HFFc6 (cell line): Measurements from ENCODE around the gene LILRB5. TPM values are rescaled to one million over a fixed set of nuclear protein-coding genes. Genes with fewer than 3 reads are reported as not detected.
"Not testable (repeated sequence)": the region's sequence is repeated elsewhere in the genome, so short reads cannot be mapped to it uniquely, and the experiment has no call there.

Source experiments
- DNase-seq: peaks from one replicate; pipeline ENCODE4 v3.0.0-alpha.2; 2018
- H3K27ac Mint-ChIP-seq: 2 replicates; pipeline ENCODE4 v1.8.0; 2020; ENCODE audit warnings: mild to moderate bottlenecking, mixed read lengths
- H3K27me3 Mint-ChIP-seq: 2 replicates; pipeline ENCODE4 v1.8.0; 2021; ENCODE audit warnings: mild to moderate bottlenecking, moderate library complexity, mixed read lengths; ENCODE audit not compliant: insufficient read depth
- H3K36me3 Mint-ChIP-seq: 2 replicates; pipeline ENCODE4 v1.8.0; 2021; ENCODE audit warnings: low read depth, mixed read lengths
- H3K4me1 Mint-ChIP-seq: 2 replicates; pipeline ENCODE4 v1.8.0; 2020; ENCODE audit warnings: low read depth, mixed read lengths
- H3K4me3 Mint-ChIP-seq: 2 replicates; pipeline ENCODE4 v1.8.0; 2020; ENCODE audit warnings: mild to moderate bottlenecking, moderate library complexity, mixed read lengths
- H3K9me3 Mint-ChIP-seq: 2 replicates; pipeline ENCODE4 v1.8.0; 2020; ENCODE audit warnings: mild to moderate bottlenecking, mixed read lengths
- CTCF ChIP-seq: fragments of 200-600 bp; sonication (generic); IDR thresholded peaks from 2 replicates; pipeline ENCODE4 v1.5.0; 2021; ENCODE audit warnings: antibody characterized with exemption, mild to moderate bottlenecking
- total RNA-seq, 6 experiments: library from RNA; stranded (reverse); fragmentation: NEBNext Ultra II Directional; extraction: Animal tissue kit (Norgen Biotek cat#: 25700); gene quantifications; 2 replicates in 1 of 6; 3 replicates in 5 of 6; pipeline ENCODE4 v1.2.3, GENCODE V29; 2021

Gene LILRB5
- total RNA-seq, 6 experiments from 2014 or later: not detected

- H3K4me3 Mint-ChIP-seq, H3K9me3 Mint-ChIP-seq, H3K4me1 Mint-ChIP-seq, H3K27ac Mint-ChIP-seq, DNase-seq, H3K36me3 Mint-ChIP-seq: not testable (repeated sequence)
- peaks cover 14% of the 10 kb centered on the region for H3K27me3 Mint-ChIP-seq
Observed at GRCh38 chr19:54219702-54220101, 37.4 kb downstream of the LILRB5 start.

- Mint-ChIP-seq H3K4me3 (no peak overlapping the region), H3K27ac (no peak overlapping the region)
Observed at GRCh38 chr19:54218960-54219661, 38.0 kb downstream of the LILRB5 start.

GRCh38 chr19:54218259-54218658 lies 38.8 kb downstream of the LILRB5 start:
- no peak for TF ChIP-seq CTCF
- H3K4me3 Mint-ChIP-seq: no peak overlapping the region
- no peaks in the 10 kb centered on the region for H3K9me3 Mint-ChIP-seq
- no peak overlapping the region for H3K27ac Mint-ChIP-seq
- peaks cover 10% of the 10 kb centered on the region for H3K27me3 Mint-ChIP-seq
- no peaks in the 10 kb centered on the region for H3K36me3 Mint-ChIP-seq
- no peak for DNase-seq
- peaks cover 5% of the 10 kb centered on the region; the same call in 1 of the 2 replicates for H3K4me1 Mint-ChIP-seq

More at GRCh38 chr19:54218960-54219661, 38.0 kb downstream of the LILRB5 start:
- no peak for TF ChIP-seq CTCF
- DNase-seq: no peak
- Mint-ChIP-seq H3K36me3 (no peaks in the 10 kb centered on the region), H3K4me1 (peaks cover 5% of the 10 kb centered on the region; the same call in 1 of the 2 replicates), H3K9me3 (no peaks in the 10 kb centered on the region), H3K27me3 (peaks cover 14% of the 10 kb centered on the region)

GRCh38 chr19:54217517-54218247 lies 39.4 kb downstream of the LILRB5 start:
- not testable (repeated sequence) for DNase-seq, H3K4me1 Mint-ChIP-seq, H3K36me3 Mint-ChIP-seq, H3K27ac Mint-ChIP-seq, H3K27me3 Mint-ChIP-seq, H3K9me3 Mint-ChIP-seq, H3K4me3 Mint-ChIP-seq

GRCh38 chr19:54216869-54217268 lies 40.2 kb downstream of the LILRB5 start:
- Mint-ChIP-seq H3K4me1 (peaks cover 5% of the 10 kb centered on the region; the same call in 1 of the 2 replicates), H3K27ac (no peak overlapping the region), H3K4me3 (no peak overlapping the region), H3K36me3 (no peaks in the 10 kb centered on the region), H3K27me3 (peaks cover 8% of the 10 kb centered on the region), H3K9me3 (no peaks in the 10 kb centered on the region)
- TF ChIP-seq CTCF: no peak
- no peak for DNase-seq

- not testable (repeated sequence) for H3K9me3 Mint-ChIP-seq, H3K36me3 Mint-ChIP-seq, H3K27ac Mint-ChIP-seq, H3K4me3 Mint-ChIP-seq, DNase-seq
- Mint-ChIP-seq H3K27me3 (peaks cover 13% of the 10 kb centered on the region), H3K4me1 (peaks cover 22% of the 10 kb centered on the region)
Observed at GRCh38 chr19:54214734-54215133, 42.3 kb downstream of the LILRB5 start.

DNA sequence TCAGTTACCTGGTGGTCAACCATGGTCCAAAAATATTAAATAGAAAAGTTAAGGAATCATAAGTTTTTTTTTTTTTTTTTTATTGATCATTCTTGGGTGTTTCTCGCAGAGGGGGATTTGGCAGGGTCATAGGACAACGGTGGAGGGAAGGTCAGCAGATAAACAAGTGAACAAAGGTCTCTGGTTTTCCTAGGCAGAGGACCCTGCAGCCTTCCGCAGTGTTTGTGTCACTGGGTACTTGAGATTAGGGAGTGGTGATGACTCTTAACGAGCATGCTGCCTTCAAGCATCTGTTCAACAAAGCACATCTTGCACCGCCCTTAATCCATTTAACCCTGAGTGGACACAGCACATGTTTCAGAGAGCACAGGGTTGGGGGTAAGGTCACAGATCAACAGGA lies 42.9 kb downstream of the LILRB5 start:
- not testable (repeated sequence) for H3K4me3 Mint-ChIP-seq, H3K36me3 Mint-ChIP-seq, DNase-seq, H3K27ac Mint-ChIP-seq, H3K9me3 Mint-ChIP-seq
- peaks cover 27% of the 10 kb centered on the region for H3K4me1 Mint-ChIP-seq
- H3K27me3 Mint-ChIP-seq: peaks cover 17% of the 10 kb centered on the region
